ENCODE data around the gene ST8SIA3.

- no peak for TF ChIP-seq CTCF (IDR thresholded peaks at IDR 0.05)
- no peak for TF ChIP-seq EP300 (IDR thresholded peaks at IDR 0.05; ENCODE audit: low read depth)
These were observed 8.5 kb upstream of the ST8SIA3 start for GRCh38 chr18:57343833-57344232.
